ENCODE measurements around the gene ZFTA.

ZFTA gene

DNA sequence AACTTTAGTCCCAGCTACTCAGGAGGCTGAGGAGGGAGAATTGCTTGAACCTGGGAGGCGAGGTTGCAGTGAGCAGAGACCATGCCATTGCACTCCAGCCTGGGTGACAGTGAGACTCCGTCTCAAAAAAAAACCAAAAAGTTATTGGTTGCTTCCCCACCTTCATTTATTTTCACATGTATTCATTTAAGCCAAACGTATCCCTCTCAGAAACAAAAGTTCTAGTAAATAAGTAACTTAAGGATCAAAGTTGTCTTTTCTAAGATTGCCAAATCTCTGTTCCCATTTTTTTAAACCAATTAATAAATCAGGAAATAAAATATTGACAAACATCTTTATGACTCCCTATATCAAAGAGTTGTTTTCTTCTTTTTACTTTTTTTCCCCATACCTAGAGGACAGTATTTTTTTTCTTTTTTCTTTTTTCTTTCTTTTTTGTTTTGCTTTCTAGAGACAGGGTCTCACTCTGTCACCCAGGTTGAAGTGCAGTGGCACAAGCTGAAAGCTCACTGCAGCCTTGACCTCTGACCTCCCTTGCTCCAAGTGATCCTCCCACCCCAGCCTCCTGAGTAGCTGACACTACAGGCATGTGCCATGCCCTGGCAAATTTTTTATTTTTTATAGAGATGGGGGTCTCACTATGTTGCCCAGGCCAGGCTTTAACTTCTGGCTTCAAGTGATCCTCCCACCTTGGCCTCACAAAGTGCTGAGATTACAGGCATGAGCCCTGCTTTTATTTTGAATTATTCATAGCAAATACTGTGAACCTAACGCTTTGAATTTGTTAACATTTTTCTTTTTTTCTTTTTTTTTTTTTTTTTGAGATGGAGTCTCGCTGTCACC lies 11.4 kb downstream of the ZFTA start:
- no peak for DNase-seq (ENCODE audit: extremely low spot score)
- TF ChIP-seq, protein P1, sequence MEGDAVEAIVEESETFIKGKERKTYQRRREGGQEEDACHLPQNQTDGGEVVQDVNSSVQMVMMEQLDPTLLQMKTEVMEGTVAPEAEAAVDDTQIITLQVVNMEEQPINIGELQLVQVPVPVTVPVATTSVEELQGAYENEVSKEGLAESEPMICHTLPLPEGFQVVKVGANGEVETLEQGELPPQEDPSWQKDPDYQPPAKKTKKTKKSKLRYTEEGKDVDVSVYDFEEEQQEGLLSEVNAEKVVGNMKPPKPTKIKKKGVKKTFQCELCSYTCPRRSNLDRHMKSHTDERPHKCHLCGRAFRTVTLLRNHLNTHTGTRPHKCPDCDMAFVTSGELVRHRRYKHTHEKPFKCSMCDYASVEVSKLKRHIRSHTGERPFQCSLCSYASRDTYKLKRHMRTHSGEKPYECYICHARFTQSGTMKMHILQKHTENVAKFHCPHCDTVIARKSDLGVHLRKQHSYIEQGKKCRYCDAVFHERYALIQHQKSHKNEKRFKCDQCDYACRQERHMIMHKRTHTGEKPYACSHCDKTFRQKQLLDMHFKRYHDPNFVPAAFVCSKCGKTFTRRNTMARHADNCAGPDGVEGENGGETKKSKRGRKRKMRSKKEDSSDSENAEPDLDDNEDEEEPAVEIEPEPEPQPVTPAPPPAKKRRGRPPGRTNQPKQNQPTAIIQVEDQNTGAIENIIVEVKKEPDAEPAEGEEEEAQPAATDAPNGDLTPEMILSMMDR (IDR thresholded peaks at IDR 0.05; ENCODE audit: control extremely low read depth, extremely low read depth, low read depth, missing control alignments): no peak
- POLR2A ChIA-PET: no interaction called here
- CTCF ChIA-PET: interaction anchor here (1.1 to 1.2 kb wide), 2 partner anchors 17 to 19 kb away, joined by 3 to 5 read pairs; no protein-coding TSS in a partner anchor

DNA sequence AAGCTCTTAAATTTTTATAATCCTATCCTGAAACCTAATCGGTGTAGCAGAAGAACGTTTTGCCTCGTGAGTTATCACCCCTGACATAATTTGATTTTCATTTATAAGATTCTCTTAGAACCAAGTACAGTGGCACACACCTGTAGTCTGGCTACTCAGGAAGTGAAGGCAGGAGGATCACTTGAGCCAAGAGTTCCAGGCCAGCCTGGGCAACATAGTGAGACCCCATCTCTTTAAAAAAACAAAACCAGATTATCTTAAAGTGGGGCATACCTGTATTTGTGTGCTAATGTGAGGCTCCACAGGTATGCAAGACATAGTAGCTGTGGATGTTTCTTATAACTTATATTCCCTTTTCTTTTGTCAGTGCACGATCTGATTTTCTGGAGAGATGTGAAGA lies 19.0 kb downstream of the ZFTA start:
- ChIA-PET CTCF (interaction anchor here (0.8 to 5.4 kb wide), 4 partner anchors 12 to 403 kb away, joined by 3 to 40 read pairs (median 4); no protein-coding TSS in a partner anchor), POLR2A (no interaction called here)
- TF ChIP-seq, protein P1 (IDR thresholded peaks at IDR 0.05; ENCODE audit: control extremely low read depth, extremely low read depth, low read depth, missing control alignments): no peak
- no peak for DNase-seq (ENCODE audit: extremely low spot score)

DNA sequence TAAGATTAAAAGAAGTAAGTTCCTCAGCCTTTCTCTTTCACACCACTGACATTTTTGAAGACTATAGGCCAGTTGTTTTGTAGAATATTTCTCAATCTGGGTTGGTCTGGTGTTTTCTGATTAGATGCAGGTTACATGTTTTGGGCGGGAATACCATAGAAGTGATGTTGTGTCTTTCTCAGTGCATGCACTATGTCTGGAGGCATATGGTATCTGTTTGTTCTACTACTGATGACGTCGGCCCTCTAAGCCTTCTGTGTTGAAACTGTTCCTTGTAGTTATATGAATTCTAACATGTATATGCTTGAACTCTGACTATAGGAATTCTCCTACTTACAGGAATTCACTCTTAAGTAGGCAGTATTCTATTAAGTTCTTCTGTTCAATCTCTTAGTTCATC lies 21.6 kb downstream of the ZFTA start:
- POLR2A ChIA-PET: no interaction called here
- CTCF ChIA-PET: interaction anchor here (1.5 to 5.4 kb wide), 2 partner anchors 9 to 10 kb away, joined by 3 to 40 read pairs; no protein-coding TSS in a partner anchor
- no peak for DNase-seq (ENCODE audit: extremely low spot score)
- TF ChIP-seq, protein P1 (IDR thresholded peaks at IDR 0.05; ENCODE audit: control extremely low read depth, extremely low read depth, low read depth, missing control alignments): no peak

DNA sequence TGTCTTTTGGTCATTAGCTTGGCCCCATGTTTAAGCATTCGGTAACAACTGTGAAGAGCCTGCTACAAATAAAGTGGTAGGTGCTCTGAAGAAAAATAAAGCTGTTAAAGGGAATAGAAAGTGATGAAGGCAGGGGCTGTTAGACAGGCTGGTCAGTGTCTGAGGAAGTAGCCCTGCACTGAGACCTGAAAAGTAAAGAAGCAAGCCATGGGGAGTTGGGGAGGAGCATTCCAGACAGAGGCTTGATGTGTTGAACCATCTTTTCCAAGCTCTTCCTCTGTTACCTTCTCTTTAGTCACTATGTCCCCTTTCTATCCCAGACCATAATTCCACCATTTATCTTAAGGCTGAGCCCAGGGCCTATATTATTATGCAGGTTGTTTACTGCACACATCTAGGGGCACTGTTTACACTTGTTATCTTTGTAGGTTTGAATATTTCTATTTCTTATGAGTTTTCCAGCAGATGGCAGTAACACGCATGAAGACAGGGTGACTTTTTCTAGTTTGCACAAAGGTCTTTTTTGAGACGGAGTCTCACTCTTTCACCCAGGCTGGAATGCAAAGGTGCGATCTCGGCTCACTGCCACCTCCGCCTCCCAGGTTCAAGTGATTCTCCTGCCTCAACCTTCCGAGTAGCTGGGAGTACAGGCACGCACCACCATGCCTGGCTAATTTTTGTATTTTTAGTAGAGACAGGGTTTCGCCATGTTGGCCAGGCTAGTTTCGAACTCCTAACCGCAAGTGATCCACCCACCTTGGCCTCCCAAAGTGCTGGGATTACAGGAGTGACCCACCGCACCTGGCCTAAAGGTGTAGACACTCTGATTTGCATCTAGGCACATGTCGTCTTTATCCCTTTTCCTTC lies 23.0 kb downstream of the ZFTA start:
- DNase-seq (ENCODE audit: extremely low spot score): no peak
- ChIA-PET CTCF (interaction anchor here (1.5 to 5.4 kb wide), 2 partner anchors 8 to 11 kb away, joined by 3 to 40 read pairs; no protein-coding TSS in a partner anchor), POLR2A (interaction anchor here (0.5 kb wide), 1 partner anchor 109 kb away, joined by 5 read pairs; no protein-coding TSS in a partner anchor)
- TF ChIP-seq, protein P1 (IDR thresholded peaks at IDR 0.05; ENCODE audit: control extremely low read depth, extremely low read depth, low read depth, missing control alignments): peak; percentile 15

DNA sequence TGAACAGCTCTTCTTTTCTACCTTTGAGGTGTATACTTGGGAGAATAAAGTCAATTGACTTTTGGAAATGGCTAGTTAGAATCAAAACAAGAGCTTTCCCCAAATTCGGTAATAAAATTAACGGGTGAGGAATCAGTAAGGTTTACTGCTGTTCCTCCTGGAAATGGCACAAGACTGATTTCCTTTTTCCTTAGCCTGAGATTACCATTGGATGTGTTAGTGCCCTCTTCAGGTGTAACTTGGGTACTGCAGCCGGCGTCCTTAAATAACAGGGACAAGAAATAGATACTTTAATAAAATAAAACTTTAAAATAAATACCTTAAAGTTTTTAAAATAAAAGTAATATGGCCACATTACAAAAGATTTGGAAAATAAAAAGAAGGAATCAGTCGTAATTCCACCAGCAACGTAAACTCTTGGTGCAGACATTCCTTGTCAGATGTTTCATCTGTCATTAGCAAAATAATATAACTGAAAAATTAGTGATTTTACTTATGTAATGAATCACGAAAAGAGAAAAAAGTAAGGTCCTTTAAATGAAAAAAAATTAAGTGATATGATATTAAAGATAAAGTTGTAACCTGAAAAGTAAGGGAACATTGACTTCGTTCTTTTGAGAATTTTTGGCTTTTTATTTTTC lies 29.7 kb downstream of the ZFTA start:
- DNase-seq (ENCODE audit: extremely low spot score): peak; percentile 40
- TF ChIP-seq, protein P1 (IDR thresholded peaks at IDR 0.05; ENCODE audit: control extremely low read depth, extremely low read depth, low read depth, missing control alignments): peak; percentile 84
- POLR2A ChIA-PET: no interaction called here
- CTCF ChIA-PET: interaction anchor here (0.6 to 5.3 kb wide), 37 partner anchors 9 to 296 kb away, joined by 3 to 40 read pairs (median 4); partner anchors contain the start of genes ATL3, RTN3 and ZFTA

DNA sequence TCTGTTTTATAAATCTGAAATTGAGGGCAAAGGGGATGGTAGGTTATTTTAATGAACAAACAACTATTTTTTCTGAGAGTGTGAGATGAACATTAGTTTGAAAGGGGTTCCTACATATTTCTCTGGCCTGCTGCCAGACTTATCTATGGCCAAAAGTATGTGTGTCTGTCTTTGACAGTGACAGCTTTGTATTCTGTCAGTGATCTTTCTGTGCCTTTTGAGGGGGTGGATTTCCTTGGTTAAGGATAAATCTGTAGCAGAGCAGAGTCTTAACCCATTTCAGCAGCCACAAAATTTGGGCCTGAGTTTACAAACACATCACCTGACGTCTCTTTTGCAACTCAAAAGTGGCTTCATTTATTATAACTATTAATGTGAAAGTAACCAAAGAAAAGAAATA lies 30.9 kb downstream of the ZFTA start:
- DNase-seq (ENCODE audit: extremely low spot score): no peak
- ChIA-PET CTCF (interaction anchor here (0.8 to 5.3 kb wide), 22 partner anchors 9 to 295 kb away, joined by 3 to 40 read pairs (median 4); partner anchors contain the start of genes RTN3 and ZFTA), POLR2A (no interaction called here)
- TF ChIP-seq, protein P1 (IDR thresholded peaks at IDR 0.05; ENCODE audit: control extremely low read depth, extremely low read depth, low read depth, missing control alignments): no peak

Measured in GM10248 (cell line).